Uterus (tissue), 2 donors: ENCODE data around the gene COL13A1.

Experiments
- CTCF ChIP-seq, 4 experiments: fragments of 200-600 bp in 2 of 4; fragments of 450-650 bp in 2 of 4; sonication (generic) in 2 of 4; IDR thresholded peaks; one replicate each; pipeline ENCODE4 v1.5.1; 2016 to 2019; ENCODE audit warnings: antibody characterized with exemption in 4 of 4, mild to moderate bottlenecking in 2 of 4, moderate library complexity in 1 of 4
- POLR2A ChIP-seq, 2 donors: fragments of 450-650 bp; IDR thresholded peaks; one replicate each; pipeline ENCODE4 v1.6.1; 2016; ENCODE audit warnings: antibody characterized with exemption in 2 of 2, mild to moderate bottlenecking in 1 of 2, moderate library complexity in 1 of 2

- TF ChIP-seq CTCF (IDR thresholded peaks at IDR 0.05) = no peak
- TF ChIP-seq POLR2A (IDR thresholded peaks at IDR 0.05) = no peak
Observed at GRCh38 chr10:69820817-69821216, 19.1 kb downstream of the COL13A1 start.
